HCT116 (cell line): ENCODE results near the gene FN3K. TPM values are rescaled to one million over a fixed set of nuclear protein-coding genes. Genes with fewer than 3 reads are reported as not detected.

Experiments
- ATAC-seq: fragments of 200-7000 bp; cut with Tn5 transposase; 2 replicates; pipeline ENCODE4 v1.9.1; 2020; ENCODE audit warnings: mild to moderate bottlenecking, moderate library complexity
- BruUV-seq: library from RNA; stranded (reverse); fragments of 400-500 nt; replicated peaks from 2 replicates; lab custom pipeline; 2021; lab: Mats Ljungman, UMichigan
- CTCF ChIA-PET: fragments of 300-600 bp; sonication (Branson Sonifier 250); formaldehyde crosslinking; loops from one replicate; lab custom pipeline; 2021; ENCODE audit warnings: antibody characterized with exemption; lab: Charles Lee
- POLR2A ChIA-PET: fragments of 300-600, 350-600 bp; sonication (Branson Sonifier 250); formaldehyde crosslinking; loops from one replicate; lab custom pipeline; 2021; ENCODE audit warnings: antibody characterized with exemption; lab: Charles Lee
- RAD21 ChIA-PET, 2 experiments: fragments of 300-600 bp; sonication (Branson Sonifier 250); formaldehyde crosslinking; loops; one replicate each; lab custom pipeline; 2023; ENCODE audit warnings: low total read pairs in 2 of 2; ENCODE audit not compliant: uncharacterized antibody in 2 of 2, unreplicated experiment in 2 of 2, low non-redundant PET in 1 of 2; lab: Charles Lee
- DNase-seq: peaks from one replicate; pipeline ENCODE4 v3.0.0-alpha.2; 2010; ENCODE audit warnings: low read depth, low spot score
- H2AFZ ChIP-seq: fragments of 200-600 bp; shearing (Covaris generic), sonication (generic); 2 replicates; pipeline ENCODE4 v1.6.1; 2017; ENCODE audit warnings: low read depth, mixed run types, mixed read lengths, antibody characterized with exemption, low read length; ENCODE audit not compliant: poor library complexity, severe bottlenecking
- H3K27ac ChIP-seq: 2 replicates; pipeline ENCODE4 v1.5.1; 2012; ENCODE audit warnings: low read depth, low read length
- H3K27me3 ChIP-seq: fragments of 200-600 bp; sonication (generic); 2 replicates; pipeline ENCODE4 v1.6.1; 2016; ENCODE audit warnings: mixed run types, low read length, mixed read lengths; ENCODE audit not compliant: insufficient read depth
- H3K36me3 ChIP-seq, 2 experiments: fragments of 200-500 bp in 1 of 2; fragments of 200-600 bp in 1 of 2; sonication (Bioruptor generic) in 1 of 2; sonication (generic) in 1 of 2; 2 replicates each; pipeline versions ENCODE4 v1.5.1 to v1.6.1; 2014 to 2016; ENCODE audit warnings: low read length in 2 of 2, inconsistent platforms in 1 of 2, mixed read lengths in 1 of 2, mixed run types in 1 of 2; ENCODE audit not compliant: insufficient read depth in 2 of 2, control insufficient read depth in 1 of 2
- H3K4me1 ChIP-seq, 2 experiments: fragments of 200-600 bp in 1 of 2; sonication (generic) in 1 of 2; 2 replicates each; pipeline versions ENCODE4 v1.5.1 to v1.6.1; 2012 to 2017; ENCODE audit warnings: low read length in 2 of 2, inconsistent platforms in 1 of 2, mild to moderate bottlenecking in 1 of 2, mixed read lengths in 1 of 2, mixed run types in 1 of 2, moderate library complexity in 1 of 2; ENCODE audit not compliant: insufficient read depth in 2 of 2, control insufficient read depth in 1 of 2
- H3K4me2 ChIP-seq: fragments of 200-600 bp; sonication (generic); 2 replicates; pipeline ENCODE4 v1.6.1; 2017; ENCODE audit warnings: mixed run types, low read length, mixed read lengths
- H3K4me3 ChIP-seq, 2 experiments: fragments of 200-600 bp in 1 of 2; sonication (generic) in 1 of 2; replicated peaks in 1 of 2; 2 replicates each; pipeline ENCODE4 v1.5.1; 2011 to 2016; ENCODE audit warnings: low read length in 2 of 2, control low read depth in 1 of 2, low read depth in 1 of 2, mild to moderate bottlenecking in 1 of 2, mixed read lengths in 1 of 2, mixed run types in 1 of 2
- H3K79me2 ChIP-seq: fragments of 200-600 bp; sonication (generic); 2 replicates; pipeline ENCODE4 v1.6.1; 2017; ENCODE audit warnings: mild to moderate bottlenecking, mixed run types, low read length, moderate library complexity, mixed read lengths; ENCODE audit not compliant: insufficient read depth
- H3K9ac ChIP-seq: fragments of 200-600 bp; sonication (generic); 2 replicates; pipeline ENCODE4 v1.6.1; 2016; ENCODE audit warnings: low read length, mixed read lengths
- H3K9me2 ChIP-seq: fragments of 200-600 bp; sonication (generic), shearing (Covaris generic); 2 replicates; pipeline ENCODE4 v1.6.1; 2017; ENCODE audit warnings: mixed run types, mild to moderate bottlenecking, moderate library complexity; ENCODE audit not compliant: insufficient read depth
- H3K9me3 ChIP-seq, 2 experiments: fragments of 200-500 bp in 1 of 2; fragments of 200-600 bp in 1 of 2; sonication (Bioruptor generic) in 1 of 2; sonication (generic) in 1 of 2; 2 replicates each; pipeline ENCODE4 v1.6.1; 2014 to 2017; ENCODE audit warnings: low read length in 2 of 2, mixed read lengths in 2 of 2, inconsistent platforms in 1 of 2, low read depth in 1 of 2, mild to moderate bottlenecking in 1 of 2, mixed run types in 1 of 2, moderate library complexity in 1 of 2; ENCODE audit not compliant: control insufficient read depth in 1 of 2, insufficient read depth in 1 of 2
- H4K20me1 ChIP-seq: fragments of 200-600 bp; sonication (generic), shearing (Covaris generic); 2 replicates; pipeline ENCODE4 v1.6.1; 2017; ENCODE audit warnings: mixed run types, mild to moderate bottlenecking, moderate library complexity; ENCODE audit not compliant: insufficient read depth
- JUND ChIP-seq: IDR thresholded peaks from 2 replicates; pipeline ENCODE4 v1.6.1; 2012
- YY1 ChIP-seq: IDR thresholded peaks from 2 replicates; pipeline ENCODE4 v1.6.1; 2011; ENCODE audit warnings: low read length, low read depth, moderate library complexity, mild to moderate bottlenecking; ENCODE audit not compliant: insufficient replicate concordance; ENCODE audit errors: extremely low read depth
- intact Hi-C: fragments of 100-400 bp; cut with micrococcal nuclease; formaldehyde crosslinking; loops from 2 replicates; pipeline ENCODE4 v1.10.0; 2022
- total RNA-seq: library from RNA; stranded (reverse); gene quantifications from one replicate; pipeline ENCODE4 v1.2.1, GENCODE V29; 2021; ENCODE audit not compliant: unreplicated experiment

FN3K gene
- total RNA-seq, 1 experiment from 2014 or later = 9.9 TPM

DNA sequence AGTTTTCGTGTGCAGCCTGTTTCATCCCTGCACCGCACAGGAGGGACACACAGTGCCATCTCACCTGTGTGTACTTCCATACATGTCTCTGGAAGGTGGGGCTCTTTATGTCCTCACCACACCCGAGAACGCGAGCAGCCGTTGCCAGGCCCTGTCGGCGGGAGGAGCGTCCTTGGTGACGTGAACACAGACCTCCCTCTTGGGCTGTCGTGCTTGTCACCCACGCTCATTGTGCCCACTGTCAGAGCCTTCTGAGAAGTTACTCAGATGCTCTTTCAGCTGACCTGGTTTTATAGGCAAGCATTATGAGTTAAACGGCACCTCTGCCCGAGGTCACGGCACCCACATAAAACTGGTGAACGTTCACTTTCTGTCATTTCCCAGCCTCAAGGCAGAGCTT, 64.2 kb downstream of the FN3K start:
- DNase-seq (no peak), ATAC-seq (no peak)
- Histone ChIP-seq H3K4me2 (no peak overlapping the region), H3K4me3 (no peak overlapping the region), H3K4me1 (no peaks in the 10 kb centered on the region), H3K9me3 (no peaks in the 10 kb centered on the region), H3K27ac (no peak overlapping the region), H4K20me1 (0 out of 2 replicates have a peak, but pooled peaks cover 4% of the 10 kb centered on the region), H3K79me2 (peaks cover 43% of the 10 kb centered on the region), H3K27me3 (no peaks in the 10 kb centered on the region), H2AFZ (no peak overlapping the region), H3K36me3 (peaks cover 3 to 13% of the 10 kb centered on the region in 2 experiments; a peak in 2 of 4 replicates), H3K9ac (no peak overlapping the region), H3K9me2 (no peaks in the 10 kb centered on the region)
- CTCF ChIA-PET = no interaction called here
- RAD21 ChIA-PET = no interaction called here
- intact Hi-C loops = no loop called here
- POLR2A ChIA-PET = no interaction called here
- TF ChIP-seq JUND = no peak
- TF ChIP-seq YY1 = no peak
- no TSS peak for BruUV-seq

Other genes with a start within 250 kb of the FN3K start
- 122 TPM for gene FOXK2, start 215.9 kb upstream of the FN3K start, total RNA-seq
- gene WDR45B, start 87.2 kb upstream of the FN3K start, total RNA-seq = 117 TPM
- gene RAB40B, start 36.9 kb upstream of the FN3K start, total RNA-seq = 22.1 TPM
- gene FN3KRP, start 18.9 kb upstream of the FN3K start, total RNA-seq = 35.2 TPM
- 152 TPM for gene TBCD, start 16.4 kb downstream of the FN3K start, total RNA-seq
- gene ZNF750, start 104.4 kb downstream of the FN3K start, total RNA-seq = not detected